Measurements from ENCODE around the gene MAB21L3. TPM values are rescaled to one million over a fixed set of nuclear protein-coding genes. Genes with fewer than 3 reads are reported as not detected.

The MAB21L3 gene
- total RNA-seq, 2 experiments from 2014 or later = 0.26 TPM; not detected in 1

DNA sequence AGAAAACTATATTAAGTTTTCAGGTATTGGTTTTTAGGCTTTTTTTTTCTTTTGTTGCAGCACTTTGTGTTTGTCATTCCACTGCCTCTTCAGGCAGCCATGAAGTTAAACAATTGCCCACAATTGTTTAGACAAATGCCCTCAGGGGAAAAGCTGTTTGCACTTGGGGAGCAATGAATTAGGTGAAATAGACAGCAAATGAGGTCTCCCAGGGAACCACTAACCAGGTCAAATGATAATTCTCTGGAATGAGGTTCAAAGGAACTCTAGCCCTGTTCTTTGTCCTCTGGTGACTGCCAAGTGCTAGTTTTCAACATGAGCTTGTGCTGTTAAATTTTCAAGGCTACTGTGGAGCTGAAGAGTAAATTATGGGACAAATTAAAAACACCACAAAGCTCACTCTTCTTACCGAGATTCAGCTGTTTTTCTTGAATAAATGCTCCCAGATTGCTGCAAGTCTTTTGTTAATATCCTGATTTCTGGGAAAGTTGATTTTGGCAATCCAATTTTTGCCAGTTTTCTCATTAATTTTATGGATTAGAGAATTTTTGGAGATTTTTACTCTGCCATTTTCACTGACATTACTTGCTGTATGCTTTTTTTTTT lies 15.1 kb upstream of the MAB21L3 start:
- Mint-ChIP-seq H3K4me3 (no peak overlapping the region), H3K27me3 (peaks cover 7% of the 10 kb centered on the region), H3K9me3 (peaks cover 8% of the 10 kb centered on the region), H3K4me1 (no peaks in the 10 kb centered on the region), H3K36me3 (peaks cover 3% of the 10 kb centered on the region), H3K27ac (no peak overlapping the region)
- DNase-seq = no peak

DNA sequence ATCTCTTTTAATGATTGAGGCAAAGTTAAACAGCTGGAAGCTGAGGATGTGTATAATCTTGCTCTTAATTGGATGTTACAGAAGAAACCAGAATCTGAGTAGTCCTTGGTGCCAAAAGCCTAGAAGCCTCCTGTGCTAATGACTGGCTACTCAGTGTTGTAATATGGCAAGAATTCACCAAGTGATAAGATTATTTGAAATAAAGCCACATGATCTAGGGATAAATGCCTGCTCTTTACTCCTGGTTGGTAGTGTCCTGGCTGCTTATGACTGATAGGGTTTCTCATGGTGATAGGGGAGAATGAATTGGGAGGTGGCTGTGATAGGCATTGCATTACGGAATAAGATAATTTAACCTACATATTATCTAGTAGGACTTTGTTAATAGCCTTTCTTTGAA lies 13.6 kb upstream of the MAB21L3 start:
- Mint-ChIP-seq H3K36me3 (peaks cover 3% of the 10 kb centered on the region), H3K27me3 (peaks cover 7% of the 10 kb centered on the region), H3K27ac (no peak overlapping the region), H3K4me1 (no peaks in the 10 kb centered on the region), H3K4me3 (no peak overlapping the region), H3K9me3 (peaks cover 8% of the 10 kb centered on the region)
- DNase-seq = no peak

DNA sequence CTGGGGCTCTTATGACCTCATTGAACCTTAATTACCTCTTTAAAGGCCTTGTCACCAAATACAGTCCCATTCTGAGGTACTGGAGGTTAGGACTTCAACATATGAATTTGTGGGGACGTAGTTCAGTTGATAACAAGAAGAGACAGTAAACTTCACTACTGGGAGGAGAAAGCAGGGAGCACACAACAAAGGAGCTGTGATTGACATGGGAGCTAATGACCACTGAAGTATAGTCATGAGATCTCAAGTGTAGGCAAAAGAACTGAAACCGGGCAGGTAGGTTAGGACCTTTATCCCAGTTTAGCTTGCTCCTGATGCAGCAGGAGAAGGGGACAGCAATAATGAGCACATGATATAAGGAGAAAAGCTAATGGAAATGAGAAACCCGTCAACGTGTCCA lies 11.8 kb upstream of the MAB21L3 start:
- no peak for DNase-seq
- Mint-ChIP-seq H3K4me3 (no peak overlapping the region), H3K27me3 (peaks cover 2% of the 10 kb centered on the region), H3K4me1 (no peaks in the 10 kb centered on the region), H3K9me3 (peaks cover 5% of the 10 kb centered on the region), H3K36me3 (peaks cover 3% of the 10 kb centered on the region), H3K27ac (no peak overlapping the region)

DNA sequence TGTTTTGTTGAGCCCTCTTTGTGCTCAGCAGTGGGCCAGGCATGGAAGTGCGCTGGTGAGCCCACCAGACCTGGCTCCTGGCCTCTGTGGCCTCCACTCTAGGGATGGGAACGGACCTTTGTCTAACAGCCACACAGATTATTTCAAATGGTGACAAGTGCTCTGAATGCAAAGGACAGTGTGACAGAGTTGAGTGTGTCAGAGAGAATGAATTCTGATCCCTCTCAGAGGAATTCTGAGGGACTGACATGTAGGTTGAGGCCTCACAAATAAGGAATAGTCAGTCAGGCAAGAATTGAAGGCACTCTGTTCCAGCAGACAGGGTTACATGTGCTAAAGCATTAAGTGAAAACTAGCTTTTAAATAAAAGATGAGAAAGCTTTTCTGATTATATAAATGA lies 11.3 kb upstream of the MAB21L3 start:
- Mint-ChIP-seq H3K4me3 (no peak overlapping the region), H3K27ac (no peak overlapping the region), H3K27me3 (no peaks in the 10 kb centered on the region), H3K36me3 (peaks cover 3% of the 10 kb centered on the region), H3K9me3 (peaks cover 4% of the 10 kb centered on the region), H3K4me1 (no peaks in the 10 kb centered on the region)
- DNase-seq = no peak

DNA sequence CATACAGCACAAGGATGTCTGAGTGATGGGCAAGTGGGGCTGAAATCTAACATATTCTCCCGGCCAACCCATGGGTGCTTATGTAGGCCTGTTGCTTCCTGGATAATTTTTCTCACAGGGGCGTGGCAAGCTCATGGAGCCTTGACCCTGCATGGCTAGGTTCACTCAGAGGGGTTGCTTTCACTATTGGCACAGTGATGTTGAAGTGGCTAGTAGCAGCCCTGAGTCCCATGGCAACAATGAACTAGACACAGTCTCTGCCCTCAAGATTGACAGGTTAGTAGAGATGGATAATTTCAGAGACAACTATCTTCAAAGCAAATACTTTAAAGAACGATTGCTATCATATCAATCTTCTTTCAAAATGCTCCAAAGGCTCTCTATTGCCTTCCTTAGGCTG lies 6.5 kb upstream of the MAB21L3 start:
- no peaks in the 10 kb centered on the region for H3K9me3 Mint-ChIP-seq

DNA sequence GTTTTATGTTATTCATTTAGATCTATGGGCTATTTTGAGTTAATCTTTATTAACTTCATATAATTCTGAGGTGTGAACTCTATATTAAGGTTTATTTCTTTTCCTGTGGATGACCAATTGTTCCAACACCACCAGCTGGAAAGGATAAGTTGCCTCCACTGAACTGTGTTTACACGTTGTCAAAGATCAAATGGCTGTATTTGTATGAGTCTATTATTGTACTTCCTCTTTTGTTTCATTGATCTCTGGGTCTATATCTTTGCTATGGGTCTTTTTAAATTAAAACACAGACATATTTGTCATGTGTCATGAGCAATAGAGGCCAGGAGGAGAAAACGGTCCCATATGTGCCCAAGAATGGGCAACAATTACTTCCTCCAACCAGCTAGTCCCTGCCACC lies 5.2 kb upstream of the MAB21L3 start:
- H3K27me3 Mint-ChIP-seq = no peaks in the 10 kb centered on the region
- no peak overlapping the region for H3K4me3 Mint-ChIP-seq
- no peaks in the 10 kb centered on the region for H3K9me3 Mint-ChIP-seq
- no peaks in the 10 kb centered on the region for H3K36me3 Mint-ChIP-seq
- no peak overlapping the region for H3K27ac Mint-ChIP-seq
- peaks cover 2% of the 10 kb centered on the region for H3K4me1 Mint-ChIP-seq
- DNase-seq = no peak

More for the DNA sequence above, 6.5 kb upstream of the MAB21L3 start:
- Mint-ChIP-seq H3K4me3 (no peak overlapping the region), H3K27me3 (no peaks in the 10 kb centered on the region), H3K27ac (no peak overlapping the region), H3K4me1 (no peaks in the 10 kb centered on the region), H3K36me3 (no peaks in the 10 kb centered on the region)
- DNase-seq = no peak

DNA sequence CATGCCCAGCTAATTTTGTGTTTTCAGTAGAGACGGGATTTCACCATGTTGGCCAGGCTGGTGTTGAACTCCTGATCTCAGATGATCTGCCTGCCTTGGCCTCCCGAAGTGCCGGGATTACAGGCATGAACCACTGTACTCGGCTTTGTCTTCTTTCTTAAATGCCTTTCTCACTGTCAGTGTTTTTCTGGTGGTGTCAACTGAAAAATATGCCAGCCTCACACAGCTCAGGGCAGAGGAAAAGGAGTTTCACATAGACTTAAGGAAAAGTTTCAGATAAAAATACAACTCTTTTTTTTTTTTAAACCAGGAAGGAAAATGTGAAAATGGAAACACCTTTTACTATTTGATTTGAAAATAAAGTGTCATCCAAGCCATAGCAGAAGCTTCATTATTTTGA lies 4.6 kb upstream of the MAB21L3 start:
- no peak overlapping the region for H3K4me3 Mint-ChIP-seq
- no peak for DNase-seq
- H3K9me3 Mint-ChIP-seq = no peaks in the 10 kb centered on the region
- H3K27me3 Mint-ChIP-seq = no peaks in the 10 kb centered on the region
- no peaks in the 10 kb centered on the region for H3K36me3 Mint-ChIP-seq
- H3K4me1 Mint-ChIP-seq = peaks cover 4% of the 10 kb centered on the region
- no peak overlapping the region for H3K27ac Mint-ChIP-seq

DNA sequence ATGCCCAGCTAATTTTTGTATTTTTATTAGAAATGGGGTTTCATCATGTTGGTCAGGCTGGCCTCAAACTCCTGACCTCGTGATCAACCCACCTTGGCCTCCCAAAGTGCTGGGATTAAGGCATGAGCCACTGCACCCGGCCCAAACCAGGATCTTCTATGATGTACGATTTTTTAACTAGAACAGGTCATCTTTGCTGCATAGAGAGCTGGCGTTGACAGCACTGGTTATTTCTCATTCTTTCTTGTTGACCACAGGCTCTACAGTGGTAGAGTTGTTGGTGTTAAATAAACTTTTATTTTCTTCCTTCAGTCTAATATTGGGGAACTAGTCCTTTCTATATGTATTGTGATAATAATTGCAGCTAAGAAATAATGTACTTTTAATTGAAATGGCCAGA lies 3.8 kb upstream of the MAB21L3 start:
- Mint-ChIP-seq H3K36me3 (no peaks in the 10 kb centered on the region), H3K27me3 (no peaks in the 10 kb centered on the region), H3K27ac (no peak overlapping the region), H3K4me3 (no peak overlapping the region), H3K4me1 (peaks cover 4% of the 10 kb centered on the region), H3K9me3 (no peaks in the 10 kb centered on the region)
- DNase-seq = no peak

DNA sequence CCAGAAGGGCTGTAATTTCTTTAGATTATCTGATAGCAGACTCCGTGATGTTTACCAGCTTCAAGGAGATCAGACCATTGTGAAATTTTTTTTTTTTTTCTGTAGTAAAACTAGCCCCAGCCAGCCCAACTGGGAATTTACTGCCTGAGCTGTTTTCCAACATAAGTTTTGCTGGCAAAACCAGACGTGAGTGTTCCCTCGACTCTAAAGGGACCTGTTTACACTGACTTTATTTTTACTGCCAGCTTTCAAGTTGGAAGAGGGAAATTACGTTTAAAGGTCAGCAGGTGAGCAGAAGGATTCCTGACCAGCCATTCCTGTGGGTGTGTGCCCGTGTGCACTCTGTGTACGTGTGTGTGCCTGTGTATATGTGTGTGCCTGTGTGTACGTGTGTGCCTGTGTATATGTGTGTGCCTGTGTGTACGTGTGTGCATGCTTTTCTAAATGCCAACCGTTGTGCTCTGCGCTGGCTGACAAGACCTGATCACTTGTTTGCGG lies 374 bp downstream of the MAB21L3 start:
- no peaks in the 10 kb centered on the region for H3K36me3 Mint-ChIP-seq
- peaks cover 4% of the 10 kb centered on the region for H3K4me1 Mint-ChIP-seq

DNA sequence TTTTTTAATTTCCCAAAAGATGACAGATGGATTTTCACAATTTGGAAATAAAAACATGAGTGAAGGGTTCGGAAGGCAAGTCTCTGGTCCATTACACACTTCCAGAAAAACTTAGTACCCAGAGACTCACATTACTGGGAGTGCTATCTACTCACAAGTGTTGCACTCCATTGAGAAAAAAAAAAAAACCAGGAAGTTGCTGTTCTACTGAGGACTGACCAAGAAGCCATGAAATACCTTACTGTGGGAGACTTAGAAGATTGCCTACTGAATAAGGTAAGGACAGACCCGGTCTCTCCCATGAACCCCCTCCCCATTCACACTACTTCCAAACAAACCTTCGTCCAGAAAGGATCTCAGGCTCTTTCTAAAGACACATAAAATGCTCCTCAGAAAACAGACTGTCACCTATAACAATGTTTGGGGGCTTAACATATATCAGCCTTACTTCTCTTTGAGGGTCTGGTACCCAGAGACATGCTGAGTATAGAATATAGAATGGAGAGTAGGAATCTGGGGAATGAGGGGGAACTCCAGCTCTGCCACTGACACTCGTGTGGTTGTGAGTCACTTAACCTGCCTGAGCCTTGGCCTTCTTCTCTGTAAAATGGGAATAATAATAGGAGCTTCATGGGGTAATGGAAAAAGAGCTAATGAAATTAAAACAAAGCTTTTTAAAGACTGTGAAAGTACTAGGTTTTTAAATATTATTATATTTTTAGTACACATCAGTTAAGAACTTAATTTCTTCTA lies 1.4 kb downstream of the MAB21L3 start:
- no peaks in the 10 kb centered on the region for H3K9me3 Mint-ChIP-seq
- no peaks in the 10 kb centered on the region for H3K27me3 Mint-ChIP-seq
- peaks cover 4% of the 10 kb centered on the region for H3K4me1 Mint-ChIP-seq
- no peak for DNase-seq
- no peak overlapping the region for H3K4me3 Mint-ChIP-seq
- H3K27ac Mint-ChIP-seq = no peak overlapping the region
- H3K36me3 Mint-ChIP-seq = no peaks in the 10 kb centered on the region

More for the DNA sequence above, 374 bp downstream of the MAB21L3 start:
- no peaks in the 10 kb centered on the region for H3K9me3 Mint-ChIP-seq
- no peak overlapping the region for H3K27ac Mint-ChIP-seq
- no peaks in the 10 kb centered on the region for H3K27me3 Mint-ChIP-seq
- DNase-seq = no peak
- no peak overlapping the region for H3K4me3 Mint-ChIP-seq

DNA sequence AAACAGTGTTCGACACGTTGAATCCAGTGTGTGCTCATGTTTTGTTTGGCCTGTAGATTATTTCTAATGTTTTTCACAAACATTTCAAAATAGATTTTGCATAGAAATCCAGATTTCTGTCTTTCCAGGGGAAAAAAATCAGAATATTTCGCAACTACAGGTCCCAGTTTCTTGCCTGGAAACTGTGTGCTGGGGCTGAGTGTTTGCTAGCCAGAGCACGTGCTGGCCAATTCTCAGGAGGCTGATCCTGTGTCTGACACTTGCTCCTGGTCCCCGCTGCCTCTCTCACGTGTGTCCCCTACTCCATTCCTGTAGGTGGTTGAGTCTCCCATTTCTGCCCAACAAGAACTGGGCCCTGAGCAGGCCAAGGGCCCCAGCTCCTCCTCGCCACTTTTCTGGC lies 2.4 kb downstream of the MAB21L3 start:
- no peak overlapping the region for H3K27ac Mint-ChIP-seq
- no peak overlapping the region for H3K4me3 Mint-ChIP-seq
- H3K36me3 Mint-ChIP-seq = no peaks in the 10 kb centered on the region
- no peak for DNase-seq
- H3K9me3 Mint-ChIP-seq = no peaks in the 10 kb centered on the region
- H3K4me1 Mint-ChIP-seq = peaks cover 4% of the 10 kb centered on the region
- peaks cover 3% of the 10 kb centered on the region for H3K27me3 Mint-ChIP-seq

DNA sequence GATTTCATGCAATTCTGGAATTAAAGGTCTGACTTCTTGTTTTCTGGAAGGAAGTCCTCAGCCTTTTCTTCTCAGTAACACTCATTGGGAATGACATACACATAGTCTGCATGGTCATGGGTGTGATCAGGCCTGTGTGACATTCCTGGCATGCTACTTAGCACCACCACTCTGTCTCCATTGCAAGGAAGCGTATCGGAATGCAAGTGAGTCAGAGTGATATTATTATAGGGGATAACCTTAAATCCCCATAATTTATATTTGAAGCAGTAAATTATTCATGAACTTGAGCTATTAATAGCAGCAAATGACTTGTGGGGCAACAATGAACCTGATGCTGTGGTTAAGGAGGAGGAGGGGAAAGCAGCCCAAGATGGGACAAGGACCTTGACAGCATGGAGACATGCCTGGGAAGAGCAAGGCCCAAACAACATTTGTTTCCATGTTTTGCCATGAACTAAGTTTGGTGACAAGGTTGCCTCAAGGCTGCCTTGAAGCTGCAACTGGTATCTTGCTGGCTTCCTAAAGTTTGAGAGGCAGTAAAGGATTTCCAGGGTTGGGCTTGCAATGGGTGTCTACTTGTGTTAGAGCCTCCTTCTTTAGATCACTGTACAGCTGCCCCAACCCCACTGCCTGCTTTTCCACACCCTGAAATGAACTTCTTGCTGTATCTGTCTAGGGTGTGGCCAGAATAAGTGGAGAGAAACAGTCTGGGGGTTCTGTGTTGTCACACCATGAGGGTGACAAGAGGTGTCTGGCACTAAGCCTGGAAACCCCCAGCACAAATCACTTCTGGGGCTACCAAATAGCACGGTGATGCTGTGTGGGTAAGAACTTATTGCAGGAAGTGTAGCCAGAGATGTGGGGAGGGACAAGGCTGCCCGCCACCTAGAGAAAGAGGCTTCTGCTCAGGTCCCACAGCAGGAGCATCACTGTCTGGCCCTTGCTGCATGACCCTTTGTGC lies 4.6 kb downstream of the MAB21L3 start:
- DNase-seq = no peak
- Mint-ChIP-seq H3K4me1 (peaks cover 4% of the 10 kb centered on the region), H3K27me3 (peaks cover 7% of the 10 kb centered on the region), H3K27ac (no peak overlapping the region), H3K36me3 (no peaks in the 10 kb centered on the region), H3K9me3 (no peaks in the 10 kb centered on the region), H3K4me3 (no peak overlapping the region)

DNA sequence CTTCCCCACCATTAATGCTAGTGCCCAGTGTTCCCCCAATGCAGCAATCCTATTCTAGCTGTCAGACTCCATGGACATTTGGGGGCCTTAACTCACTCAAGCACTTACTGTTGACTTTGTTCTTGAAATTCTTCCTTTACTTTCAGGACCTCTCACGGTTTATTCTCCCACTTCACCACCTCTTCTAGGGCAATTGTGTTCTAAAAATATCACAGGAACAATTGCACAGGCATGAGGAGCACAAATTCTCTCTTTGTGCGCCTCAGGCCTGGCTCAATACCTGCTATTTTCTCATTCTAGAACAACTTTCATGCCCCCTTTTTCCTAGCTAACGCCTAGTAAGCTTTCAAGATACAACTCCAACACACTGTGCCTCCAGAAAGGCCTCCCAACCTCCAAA lies 7.3 kb downstream of the MAB21L3 start:
- peaks cover 4% of the 10 kb centered on the region for H3K4me1 Mint-ChIP-seq
- no peak for DNase-seq
- no peaks in the 10 kb centered on the region for H3K9me3 Mint-ChIP-seq
- H3K4me3 Mint-ChIP-seq = no peak overlapping the region
- H3K27ac Mint-ChIP-seq = no peak overlapping the region
- no peaks in the 10 kb centered on the region for H3K36me3 Mint-ChIP-seq
- H3K27me3 Mint-ChIP-seq = peaks cover 23% of the 10 kb centered on the region

DNA sequence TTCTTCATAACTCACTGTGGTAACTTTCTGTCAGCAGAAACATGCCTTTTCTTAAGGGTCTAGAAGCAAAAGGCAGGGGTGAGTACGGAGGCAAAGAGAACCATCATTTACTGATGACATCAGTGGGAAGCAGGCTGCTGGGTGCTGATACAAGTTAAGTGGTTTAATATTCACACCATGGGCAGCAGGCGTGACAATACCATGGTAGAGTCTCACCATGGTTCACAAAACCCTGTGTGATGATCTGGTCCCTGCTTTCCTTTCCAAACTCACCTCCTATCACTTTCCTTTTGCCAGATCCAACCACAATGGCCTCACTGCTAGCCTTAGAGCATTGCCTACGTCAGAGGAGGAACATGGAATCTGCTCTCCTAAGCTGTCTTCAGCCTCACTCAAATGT lies 8.7 kb downstream of the MAB21L3 start:
- no peak overlapping the region for H3K27ac Mint-ChIP-seq
- no peak for DNase-seq
- no peaks in the 10 kb centered on the region for H3K36me3 Mint-ChIP-seq
- peaks cover 34% of the 10 kb centered on the region for H3K27me3 Mint-ChIP-seq
- H3K9me3 Mint-ChIP-seq = no peaks in the 10 kb centered on the region
- peaks cover 4% of the 10 kb centered on the region for H3K4me1 Mint-ChIP-seq
- H3K4me3 Mint-ChIP-seq = no peak overlapping the region
